ENCODE results near the gene NARS2. TPM values are rescaled to one million over a fixed set of nuclear protein-coding genes. Genes with fewer than 3 reads are reported as not detected.

Gene NARS2
- total RNA-seq, 1 donor from 2014 or later, result 17.5 TPM

DNA sequence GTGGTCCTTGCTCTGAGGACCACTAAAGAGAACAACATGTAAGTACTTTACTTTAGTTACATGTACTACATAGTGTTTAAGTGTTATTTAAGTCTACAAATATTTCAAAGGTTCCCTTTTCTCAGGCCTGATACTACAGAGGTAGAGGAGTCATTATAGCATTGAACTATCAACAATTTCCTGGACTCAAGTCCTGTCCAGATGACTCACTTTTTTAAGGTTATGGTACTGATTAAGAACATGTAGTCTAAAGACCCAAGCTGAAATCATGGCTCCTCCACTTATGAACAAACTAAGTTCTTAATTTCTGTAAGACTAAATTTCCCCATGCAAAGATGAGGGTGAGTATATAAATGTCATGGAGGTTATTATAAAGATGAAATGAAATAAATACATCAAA lies 74.7 kb downstream of the NARS2 start:
- TF ChIP-seq CTCF (IDR thresholded peaks at IDR 0.05; ENCODE audit: borderline replicate concordance), result no peak
- intact Hi-C loops (cut with micrococcal nuclease), result no loop called here
- H3K4me1 ChIP-seq, result peaks cover 23% of the 10 kb centered on the region
- H3K36me3 ChIP-seq, result no peaks in the 10 kb centered on the region
- no peaks in the 10 kb centered on the region for H3K9me3 ChIP-seq (replicated peaks)
- no peak overlapping the region for H3K4me3 ChIP-seq
- no peaks in the 10 kb centered on the region for H3K27me3 ChIP-seq (ENCODE audit: low read depth)
- no peak overlapping the region for H3K27ac ChIP-seq (replicated peaks)
- DNase-seq, result no peak

DNA sequence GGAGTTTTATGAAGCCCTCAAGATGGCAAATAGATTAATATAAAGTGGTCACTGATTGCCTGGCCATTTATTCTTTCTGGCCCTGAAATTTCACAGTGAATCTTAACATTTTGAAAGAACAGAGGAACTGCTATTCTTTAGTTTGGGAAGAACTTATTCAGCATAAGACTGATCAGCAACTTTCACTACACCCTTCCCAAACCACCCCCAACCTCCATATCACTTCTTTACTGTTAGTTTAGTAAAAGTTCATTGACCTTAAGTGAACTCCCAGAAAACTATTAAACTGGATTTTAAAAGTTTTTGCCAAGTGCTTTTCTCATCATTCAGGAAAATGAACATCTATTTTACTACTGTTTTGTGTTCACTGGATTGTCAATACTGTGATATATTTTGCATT lies 77.4 kb downstream of the NARS2 start:
- DNase-seq, result no peak
- no peak for TF ChIP-seq CTCF (IDR thresholded peaks at IDR 0.05; ENCODE audit: borderline replicate concordance)
- Histone ChIP-seq H3K27ac (replicated peaks) (no peak overlapping the region), H3K9me3 (replicated peaks) (no peaks in the 10 kb centered on the region), H3K36me3 (no peaks in the 10 kb centered on the region), H3K27me3 (ENCODE audit: low read depth) (no peaks in the 10 kb centered on the region), H3K4me3 (no peak overlapping the region), H3K4me1 (peaks cover 23% of the 10 kb centered on the region)
- intact Hi-C loops (cut with micrococcal nuclease), result no loop called here

- no peak overlapping the region for H3K27ac ChIP-seq (replicated peaks)
- peaks cover 5% of the 10 kb centered on the region for H3K36me3 ChIP-seq
- H3K27me3 ChIP-seq (ENCODE audit: low read depth), result no peaks in the 10 kb centered on the region
- no peaks in the 10 kb centered on the region for H3K9me3 ChIP-seq (replicated peaks)
- DNase-seq, result no peak
- peaks cover 23% of the 10 kb centered on the region for H3K4me1 ChIP-seq
- intact Hi-C loops (cut with micrococcal nuclease), result no loop called here
- no peak for TF ChIP-seq CTCF (IDR thresholded peaks at IDR 0.05; ENCODE audit: borderline replicate concordance)
- no peak overlapping the region for H3K4me3 ChIP-seq
These were observed 81.2 kb downstream of the NARS2 start for GRCh38 chr11:78493413-78493975.

GRCh38 chr11:78492973-78493372 lies 81.7 kb downstream of the NARS2 start:
- no peak for TF ChIP-seq CTCF (IDR thresholded peaks at IDR 0.05; ENCODE audit: borderline replicate concordance)
- no peaks in the 10 kb centered on the region for H3K9me3 ChIP-seq (replicated peaks)
- H3K27me3 ChIP-seq (ENCODE audit: low read depth), result no peaks in the 10 kb centered on the region
- no peak overlapping the region for H3K27ac ChIP-seq (replicated peaks)
- intact Hi-C loops (cut with micrococcal nuclease), result no loop called here
- no peak overlapping the region for H3K4me3 ChIP-seq
- H3K36me3 ChIP-seq, result peaks cover 5% of the 10 kb centered on the region
- H3K4me1 ChIP-seq, result peaks cover 20% of the 10 kb centered on the region
- no peak for DNase-seq

- intact Hi-C loops (cut with micrococcal nuclease), result no loop called here
- Histone ChIP-seq H3K4me1 (no peaks in the 10 kb centered on the region), H3K9me3 (replicated peaks) (no peaks in the 10 kb centered on the region), H3K27me3 (ENCODE audit: low read depth) (no peaks in the 10 kb centered on the region), H3K36me3 (peaks cover 5% of the 10 kb centered on the region), H3K27ac (replicated peaks) (no peak overlapping the region), H3K4me3 (no peak overlapping the region)
- TF ChIP-seq CTCF (IDR thresholded peaks at IDR 0.05; ENCODE audit: borderline replicate concordance), result no peak
- DNase-seq, result no peak
These were observed 85.5 kb downstream of the NARS2 start for GRCh38 chr11:78489184-78489583.
